DMS79 (cell line): Measurements from ENCODE around the gene PDGFRA.
"Not testable (repeated sequence)": the region's sequence is repeated elsewhere in the genome, so short reads cannot be mapped to it uniquely, and the experiment has no call there.

Source experiments
- DNase-seq: peaks from one replicate; lab custom pipeline; 2025; lab: John Stamatoyannopoulos, UW

The PDGFRA gene

GRCh38 chr4:54320826-54321685, 92.0 kb downstream of the PDGFRA start:
- no peak for DNase-seq

- DNase-seq, result peak; percentile 52
Observed at GRCh38 chr4:54322818-54323417, 93.8 kb downstream of the PDGFRA start.

DNA sequence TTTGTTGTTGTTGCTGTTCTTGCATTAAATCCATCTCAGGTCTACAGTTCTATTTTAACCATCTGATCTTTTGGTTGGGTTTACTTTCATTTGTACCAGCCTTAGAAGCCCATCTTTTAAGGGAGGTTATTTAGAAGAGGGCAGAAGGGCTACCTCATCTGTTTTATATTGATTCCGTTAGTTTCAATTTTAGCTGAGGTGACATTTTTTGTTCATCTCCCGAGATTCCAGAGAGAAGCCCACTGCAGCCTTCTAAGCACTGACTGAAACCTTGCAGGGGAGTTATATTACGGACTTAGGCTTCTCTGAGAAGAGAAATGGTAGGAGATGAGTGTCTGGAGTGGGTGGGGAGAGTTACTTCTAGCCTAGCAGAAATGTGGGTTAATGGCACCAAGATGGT, 101.8 kb downstream of the PDGFRA start:
- no peak for DNase-seq

GRCh38 chr4:54332542-54332941, 103.4 kb downstream of the PDGFRA start:
- no peak for DNase-seq

DNA sequence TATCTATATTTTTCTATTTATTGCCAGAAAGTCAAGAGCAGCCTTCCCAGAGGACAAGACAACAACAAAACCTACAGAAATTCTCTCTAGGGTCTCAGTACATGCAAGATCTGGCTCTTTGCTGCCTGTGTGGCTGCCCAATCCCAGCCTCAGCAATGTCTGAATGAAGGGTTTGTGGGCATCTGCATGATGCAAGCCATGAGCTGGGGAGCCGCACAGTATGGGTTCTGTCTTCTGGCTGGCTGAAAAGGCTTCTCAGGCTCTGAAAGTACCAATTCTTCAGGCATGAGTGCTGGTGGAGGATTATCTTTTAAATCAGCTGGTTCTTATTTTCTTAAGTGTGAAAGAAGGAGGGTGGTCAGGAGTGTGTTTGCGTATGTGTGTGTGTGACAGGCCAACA, 104.6 kb downstream of the PDGFRA start:
- DNase-seq, result peak; percentile 28

- not testable (repeated sequence) for DNase-seq
Observed at GRCh38 chr4:54334769-54335168, 105.7 kb downstream of the PDGFRA start.

DNA sequence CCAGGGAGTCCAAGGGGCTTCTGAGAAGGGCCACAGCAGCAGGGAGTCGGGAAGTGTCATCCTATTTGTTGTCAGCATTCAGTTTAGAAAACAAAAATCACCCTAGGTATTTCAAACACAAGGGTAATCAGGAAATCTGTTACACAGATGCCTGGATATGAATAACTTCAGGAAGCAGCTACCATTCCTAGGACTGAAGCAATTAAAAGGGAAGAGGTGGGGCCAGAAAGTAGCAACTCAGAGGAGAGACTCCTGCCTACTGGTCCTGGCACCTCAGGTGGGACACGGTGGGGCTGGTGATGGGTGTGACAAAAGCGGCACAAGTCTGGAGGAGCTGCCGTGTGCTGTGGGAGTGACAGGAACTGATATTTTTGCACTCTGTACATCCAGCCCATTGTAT, 107.9 kb downstream of the PDGFRA start:
- DNase-seq, result no peak

GRCh38 chr4:54342067-54342466, 113.0 kb downstream of the PDGFRA start:
- DNase-seq, result peak; percentile 77
